UCSD-AML1 (cell line): ENCODE measurements around the gene CASP4.
"Not testable (repeated sequence)": the region's sequence is repeated elsewhere in the genome, so short reads cannot be mapped to it uniquely, and the experiment has no call there.

Source experiments
- DNase-seq: peaks from one replicate; lab custom pipeline; 2025; ENCODE audit not compliant: unreplicated experiment; lab: John Stamatoyannopoulos, UW

Gene CASP4

GRCh38 chr11:104968355-104968855, at the start of gene CASP4:
TSS of gene CASP4 (minus strand) at chr11:104968574. CDS start at chr11:104968525, 49 bp downstream.
- no peak for DNase-seq

- no peak for DNase-seq
Measured at GRCh38 chr11:105007463-105007862, 39.1 kb upstream of the CASP4 start.

GRCh38 chr11:105005451-105005845, 37.1 kb upstream of the CASP4 start:
- no peak for DNase-seq

GRCh38 chr11:105004021-105004420, 35.6 kb upstream of the CASP4 start:
- DNase-seq, result no peak

- DNase-seq, result no peak
Measured at GRCh38 chr11:105003151-105003550, 34.8 kb upstream of the CASP4 start.

GRCh38 chr11:105000797-105001196, 32.4 kb upstream of the CASP4 start:
- DNase-seq, result peak; percentile 27

GRCh38 chr11:105000167-105000566, 31.8 kb upstream of the CASP4 start:
- DNase-seq, result peak; percentile 7

- DNase-seq, result no peak
Measured at GRCh38 chr11:104999721-105000120, 31.3 kb upstream of the CASP4 start.

GRCh38 chr11:104997288-104997687, 28.9 kb upstream of the CASP4 start:
- no peak for DNase-seq

- no peak for DNase-seq
Measured at GRCh38 chr11:104995001-104995408, 26.6 kb upstream of the CASP4 start.

- no peak for DNase-seq
Measured at GRCh38 chr11:104992781-104993180, 24.4 kb upstream of the CASP4 start.

GRCh38 chr11:104991994-104992393, 23.6 kb upstream of the CASP4 start:
- DNase-seq, result no peak

- no peak for DNase-seq
Measured at GRCh38 chr11:104984808-104985207, 16.4 kb upstream of the CASP4 start.

GRCh38 chr11:104979839-104980238, 11.5 kb upstream of the CASP4 start:
- no peak for DNase-seq

- no peak for DNase-seq
Measured at GRCh38 chr11:104973616-104974015, 5.2 kb upstream of the CASP4 start.

- not testable (repeated sequence) for DNase-seq
Measured at GRCh38 chr11:104972924-104973323, 4.5 kb upstream of the CASP4 start.

- DNase-seq, result no peak
Measured at GRCh38 chr11:104970756-104971155, 2.4 kb upstream of the CASP4 start.

GRCh38 chr11:104968856-104969776, 742 bp upstream of the CASP4 start:
- peak; percentile 16 for DNase-seq

GRCh38 chr11:104967534-104968354, 630 bp downstream of the CASP4 start:
- no peak for DNase-seq

- DNase-seq, result no peak
Measured at GRCh38 chr11:104965735-104966134, 2.6 kb downstream of the CASP4 start.

GRCh38 chr11:104964247-104964646, 4.1 kb downstream of the CASP4 start:
- DNase-seq, result no peak

GRCh38 chr11:104962852-104963251, 5.5 kb downstream of the CASP4 start:
- no peak for DNase-seq
